HG03575 (cell line): ENCODE measurements around the gene SCN8A.

Experiments
- ATAC-seq: cut with Tn5 transposase; IDR thresholded peaks from one replicate; pipeline ENCODE4 v1.9.1; 2021; ENCODE audit not compliant: unreplicated experiment, insufficient number of reproducible peaks, low FRiP score; ENCODE audit errors: extremely low read depth

Gene SCN8A

GRCh38 chr12:51694146-51694545 is 103.1 kb downstream of the SCN8A start:
- ATAC-seq: no peak

GRCh38 chr12:51695241-51696010 is 104.4 kb downstream of the SCN8A start:
- ATAC-seq: no peak

- no peak for ATAC-seq
Measured at GRCh38 chr12:51699219-51699618, 108.2 kb downstream of the SCN8A start.

GRCh38 chr12:51700887-51701286 is 109.9 kb downstream of the SCN8A start:
- ATAC-seq: no peak

- no peak for ATAC-seq
Measured at GRCh38 chr12:51702587-51702986, 111.6 kb downstream of the SCN8A start.

- no peak for ATAC-seq
Measured at GRCh38 chr12:51705450-51705849, 114.4 kb downstream of the SCN8A start.

GRCh38 chr12:51706206-51706605 is 115.2 kb downstream of the SCN8A start:
- no peak for ATAC-seq

DNA sequence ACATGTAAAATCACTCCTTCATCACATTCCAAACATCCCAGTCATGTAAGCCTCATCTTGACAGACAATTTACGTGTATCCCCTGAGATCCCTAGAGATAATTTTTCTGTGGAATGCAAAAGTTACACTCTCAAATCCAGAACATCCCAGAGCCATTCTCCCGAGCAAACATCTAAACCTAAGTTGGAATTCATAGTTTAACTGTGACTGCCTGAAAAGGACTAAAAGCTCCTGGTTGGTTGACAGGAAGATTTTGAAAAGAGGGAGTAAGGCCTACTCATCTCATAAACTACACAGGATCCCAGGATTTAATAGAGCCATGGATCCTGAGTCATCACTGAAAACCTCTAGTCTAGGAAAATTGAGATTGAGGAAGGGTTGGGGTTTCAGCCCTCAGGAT is 123.6 kb downstream of the SCN8A start:
- ATAC-seq: no peak

- ATAC-seq: no peak
Measured at GRCh38 chr12:51717326-51717925, 126.4 kb downstream of the SCN8A start.

GRCh38 chr12:51721282-51721940 is 130.4 kb downstream of the SCN8A start:
- ATAC-seq: no peak

- no peak for ATAC-seq
Measured at GRCh38 chr12:51722431-51722830, 131.4 kb downstream of the SCN8A start.

GRCh38 chr12:51726161-51726560 is 135.1 kb downstream of the SCN8A start:
- ATAC-seq: no peak

GRCh38 chr12:51726931-51727330 is 135.9 kb downstream of the SCN8A start:
- ATAC-seq: no peak

DNA sequence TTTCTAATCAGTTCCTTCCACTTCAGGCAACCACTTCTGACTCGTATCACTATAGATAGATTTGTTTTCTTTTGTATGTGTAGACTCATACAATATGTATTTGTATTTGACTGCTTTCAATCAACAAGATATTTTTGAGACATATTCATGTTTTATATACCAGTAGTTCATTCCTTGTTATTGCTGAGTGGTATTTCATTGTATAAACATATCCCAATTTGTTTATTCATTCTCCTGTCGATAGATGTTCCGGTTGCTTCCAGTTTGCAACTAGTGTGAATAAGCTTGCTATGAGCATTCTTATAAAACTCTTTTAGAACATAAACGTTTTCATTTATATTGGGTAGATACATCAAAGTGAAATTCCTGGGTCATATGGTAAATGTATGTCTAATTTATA is 138.3 kb downstream of the SCN8A start:
- no peak for ATAC-seq

- ATAC-seq: no peak
Measured at GRCh38 chr12:51730745-51731144, 139.7 kb downstream of the SCN8A start.

- ATAC-seq: no peak
Measured at GRCh38 chr12:51740536-51740935, 149.5 kb downstream of the SCN8A start.

DNA sequence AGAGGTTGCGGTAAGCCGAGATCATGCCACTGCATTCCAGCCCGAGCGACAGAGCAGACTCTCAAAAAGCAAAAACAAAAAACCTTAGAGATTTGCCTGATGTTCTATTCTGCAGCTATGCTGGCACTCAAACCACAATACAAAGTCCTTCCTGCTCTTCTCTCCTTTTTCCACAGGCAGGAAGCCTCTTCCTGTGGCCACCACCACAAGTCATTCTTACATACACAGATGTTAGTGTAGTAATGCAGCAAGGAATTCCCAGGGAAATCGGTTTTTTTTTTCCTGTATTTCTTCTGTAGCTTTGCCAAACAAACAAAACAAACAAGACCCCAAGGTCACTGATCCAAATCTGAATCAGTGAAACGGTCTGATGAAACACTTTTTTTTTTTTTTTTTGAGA is 153.2 kb downstream of the SCN8A start:
- ATAC-seq: no peak

- no peak for ATAC-seq
Measured at GRCh38 chr12:51744957-51745356, 153.9 kb downstream of the SCN8A start.

GRCh38 chr12:51746416-51746815 is 155.4 kb downstream of the SCN8A start:
- ATAC-seq: no peak

DNA sequence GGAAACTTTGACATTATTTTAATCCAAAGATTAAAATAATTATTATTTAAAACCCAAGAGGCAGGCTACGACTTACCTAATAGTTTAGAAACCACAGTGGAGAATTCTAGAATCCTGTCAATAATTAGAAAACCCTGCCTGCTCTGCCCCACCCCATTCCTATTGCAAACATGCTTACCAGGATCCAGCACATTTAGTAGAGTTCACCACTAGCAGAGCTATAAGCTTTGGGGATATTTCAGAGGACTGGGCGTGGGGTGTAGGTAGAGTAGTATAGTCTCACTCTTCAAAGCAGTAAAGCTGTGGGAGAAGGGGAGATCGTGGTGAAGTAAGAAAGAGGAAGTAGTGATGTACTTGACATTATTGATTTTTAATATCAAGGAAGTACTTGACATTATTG is 157.2 kb downstream of the SCN8A start:
- ATAC-seq: no peak
